HG02763 (cell line): ENCODE measurements around the gene CYP4A11.
"Not testable (repeated sequence)": the region's sequence is repeated elsewhere in the genome, so short reads cannot be mapped to it uniquely, and the experiment has no call there.

ENCODE experiments used
- ATAC-seq: cut with Tn5 transposase; IDR thresholded peaks from one replicate; pipeline ENCODE4 v1.9.1; 2021; ENCODE audit warnings: mild to moderate bottlenecking, moderate library complexity; ENCODE audit not compliant: unreplicated experiment

The CYP4A11 gene

GRCh38 chr1:46927249-46927835 is 13.9 kb downstream of the CYP4A11 start:
- ATAC-seq = no peak

GRCh38 chr1:46910790-46911189 is 30.5 kb downstream of the CYP4A11 start:
- ATAC-seq = no peak

- ATAC-seq = no peak
These were observed 37.8 kb downstream of the CYP4A11 start for GRCh38 chr1:46903481-46903880.

GRCh38 chr1:46900401-46900800 is 40.9 kb downstream of the CYP4A11 start:
- ATAC-seq = no peak

- not testable (repeated sequence) for ATAC-seq
These were observed 59.6 kb downstream of the CYP4A11 start for GRCh38 chr1:46881656-46882055.
